PFSK-1 (cell line): ENCODE data around the gene CARD19.

ENCODE experiments used
- POLR2AphosphoS5 ChIP-seq: IDR thresholded peaks from 2 replicates; pipeline ENCODE4 v1.6.1; 2012; ENCODE audit warnings: low read depth, mild to moderate bottlenecking, control low read depth, low read length, moderate library complexity
- TAF1 ChIP-seq: IDR thresholded peaks from 2 replicates; pipeline ENCODE4 v1.6.1; 2012; ENCODE audit warnings: low read length, control low read depth, borderline replicate concordance; ENCODE audit not compliant: insufficient read depth
- TF ChIP-seq, protein P1 (sequence below), 2 experiments: IDR thresholded peaks; 2 replicates each; pipeline versions ENCODE4 v1.6.1 to v1.8.0; 2011 to 2012; ENCODE audit warnings: low read depth in 2 of 2, low read length in 2 of 2, control low read depth in 1 of 2, inconsistent platforms in 1 of 2, mild to moderate bottlenecking in 1 of 2, moderate library complexity in 1 of 2; ENCODE audit not compliant: insufficient read depth in 1 of 2

DNA sequence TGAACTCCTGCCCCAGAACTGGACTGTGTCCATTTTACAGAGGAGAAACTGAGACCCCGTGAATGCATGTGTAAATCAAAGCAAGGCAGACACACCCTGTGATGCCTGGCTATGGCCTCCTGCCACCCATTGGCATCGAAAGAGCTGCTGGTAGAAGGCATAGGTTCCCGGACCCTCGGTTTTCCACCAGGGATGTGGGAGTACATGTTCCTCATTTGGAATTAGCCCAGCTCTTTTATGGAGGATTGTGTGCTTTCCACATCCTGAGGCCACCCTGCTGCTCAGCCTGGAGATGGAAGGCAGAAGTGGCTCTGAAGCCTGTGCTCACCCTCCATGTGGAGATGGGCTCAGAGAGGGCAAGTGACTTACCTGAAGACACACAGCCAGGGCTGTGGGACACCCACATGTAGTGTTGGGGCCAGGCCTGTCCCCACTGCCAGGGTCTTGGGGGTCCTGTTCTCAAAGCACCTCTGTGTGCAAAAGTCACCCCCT lies 34.7 kb upstream of the CARD19 start:
- TF ChIP-seq, protein P1, sequence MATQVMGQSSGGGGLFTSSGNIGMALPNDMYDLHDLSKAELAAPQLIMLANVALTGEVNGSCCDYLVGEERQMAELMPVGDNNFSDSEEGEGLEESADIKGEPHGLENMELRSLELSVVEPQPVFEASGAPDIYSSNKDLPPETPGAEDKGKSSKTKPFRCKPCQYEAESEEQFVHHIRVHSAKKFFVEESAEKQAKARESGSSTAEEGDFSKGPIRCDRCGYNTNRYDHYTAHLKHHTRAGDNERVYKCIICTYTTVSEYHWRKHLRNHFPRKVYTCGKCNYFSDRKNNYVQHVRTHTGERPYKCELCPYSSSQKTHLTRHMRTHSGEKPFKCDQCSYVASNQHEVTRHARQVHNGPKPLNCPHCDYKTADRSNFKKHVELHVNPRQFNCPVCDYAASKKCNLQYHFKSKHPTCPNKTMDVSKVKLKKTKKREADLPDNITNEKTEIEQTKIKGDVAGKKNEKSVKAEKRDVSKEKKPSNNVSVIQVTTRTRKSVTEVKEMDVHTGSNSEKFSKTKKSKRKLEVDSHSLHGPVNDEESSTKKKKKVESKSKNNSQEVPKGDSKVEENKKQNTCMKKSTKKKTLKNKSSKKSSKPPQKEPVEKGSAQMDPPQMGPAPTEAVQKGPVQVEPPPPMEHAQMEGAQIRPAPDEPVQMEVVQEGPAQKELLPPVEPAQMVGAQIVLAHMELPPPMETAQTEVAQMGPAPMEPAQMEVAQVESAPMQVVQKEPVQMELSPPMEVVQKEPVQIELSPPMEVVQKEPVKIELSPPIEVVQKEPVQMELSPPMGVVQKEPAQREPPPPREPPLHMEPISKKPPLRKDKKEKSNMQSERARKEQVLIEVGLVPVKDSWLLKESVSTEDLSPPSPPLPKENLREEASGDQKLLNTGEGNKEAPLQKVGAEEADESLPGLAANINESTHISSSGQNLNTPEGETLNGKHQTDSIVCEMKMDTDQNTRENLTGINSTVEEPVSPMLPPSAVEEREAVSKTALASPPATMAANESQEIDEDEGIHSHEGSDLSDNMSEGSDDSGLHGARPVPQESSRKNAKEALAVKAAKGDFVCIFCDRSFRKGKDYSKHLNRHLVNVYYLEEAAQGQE (IDR thresholded peaks at IDR 0.05; ENCODE audit: insufficient read depth in 1 of 2, low read depth in 2 of 2, low read length in 2 of 2): no peak
- no peak for TF ChIP-seq TAF1
- TF ChIP-seq POLR2AphosphoS5: no peak
